RWPE2 (cell line): Measurements from ENCODE around the gene KRTAP4-12.
"Not testable (repeated sequence)": the region's sequence is repeated elsewhere in the genome, so short reads cannot be mapped to it uniquely, and the experiment has no call there.

Source experiments
- ATAC-seq: fragments of 200-7000 bp; cut with Tn5 transposase; 3 replicates; pipeline ENCODE4 v1.9.1; 2021; ENCODE audit warnings: low read depth
- DNase-seq: peaks from one replicate; pipeline ENCODE4 v3.0.0-alpha.2; 2020; ENCODE audit warnings: low spot score
- H3K27ac ChIP-seq: fragments of 450-650 bp; 2 replicates; pipeline ENCODE4 v1.5.1; 2017; ENCODE audit warnings: mild to moderate bottlenecking; ENCODE audit not compliant: poor library complexity, severe bottlenecking
- H3K27me3 ChIP-seq: fragments of 250-450 bp; sonication (Bioruptor Pico); 2 replicates; pipeline ENCODE4 v1.5.1; 2021; ENCODE audit warnings: mild to moderate bottlenecking, moderate library complexity; ENCODE audit not compliant: insufficient read depth, poor library complexity, severe bottlenecking
- H3K36me3 ChIP-seq: fragments of 250-450 bp; sonication (Bioruptor Pico); 2 replicates; pipeline ENCODE4 v1.5.1; 2020; ENCODE audit warnings: low read depth, mild to moderate bottlenecking, moderate library complexity
- H3K4me1 ChIP-seq: fragments of 250-450 bp; sonication (Bioruptor Pico); 2 replicates; pipeline ENCODE4 v1.5.1; 2021; ENCODE audit warnings: mild to moderate bottlenecking, moderate library complexity; ENCODE audit not compliant: insufficient read depth, poor library complexity, severe bottlenecking
- H3K4me3 ChIP-seq: fragments of 250-450 bp; sonication (Bioruptor Pico); 2 replicates; pipeline ENCODE4 v1.5.1; 2021; ENCODE audit warnings: mild to moderate bottlenecking, moderate library complexity; ENCODE audit not compliant: severe bottlenecking
- H3K9me3 ChIP-seq: fragments of 250-450 bp; sonication (Bioruptor Pico); 2 replicates; pipeline ENCODE4 v1.5.1; 2021; ENCODE audit warnings: mild to moderate bottlenecking, moderate library complexity; ENCODE audit not compliant: severe bottlenecking
- TF ChIP-seq, protein P1 (sequence below): fragments of 450-650 bp; IDR thresholded peaks from one replicate; pipeline ENCODE4 v1.5.1; 2017; ENCODE audit warnings: mild to moderate bottlenecking, moderate library complexity; ENCODE audit not compliant: poor library complexity, severe bottlenecking

Gene KRTAP4-12

DNA sequence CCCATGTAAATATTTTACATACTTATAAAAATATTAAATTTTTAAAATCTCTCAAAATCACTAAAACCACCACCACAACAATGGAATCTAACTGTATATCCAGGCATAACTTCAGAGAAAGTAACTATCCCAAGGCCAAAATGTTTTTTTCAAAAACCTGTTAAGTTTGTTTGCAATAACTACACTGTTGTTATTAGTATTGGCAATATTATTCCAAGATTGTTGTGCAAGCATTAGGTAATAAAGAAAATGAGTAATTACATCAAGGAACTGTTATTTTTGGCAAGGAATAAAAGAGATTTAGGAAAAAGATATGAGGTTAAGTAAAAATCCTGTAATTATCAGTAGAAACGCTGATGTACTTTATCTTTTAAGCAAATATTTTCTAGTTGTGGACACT is 3.4 kb upstream of the KRTAP4-12 start:
- Histone ChIP-seq H3K27ac (no peak overlapping the region), H3K36me3 (no peaks in the 10 kb centered on the region), H3K9me3 (no peaks in the 10 kb centered on the region), H3K4me3 (no peak overlapping the region), H3K4me1 (peaks cover 16% of the 10 kb centered on the region), H3K27me3 (no peaks in the 10 kb centered on the region)
- no peak for ATAC-seq
- TF ChIP-seq, protein P1, sequence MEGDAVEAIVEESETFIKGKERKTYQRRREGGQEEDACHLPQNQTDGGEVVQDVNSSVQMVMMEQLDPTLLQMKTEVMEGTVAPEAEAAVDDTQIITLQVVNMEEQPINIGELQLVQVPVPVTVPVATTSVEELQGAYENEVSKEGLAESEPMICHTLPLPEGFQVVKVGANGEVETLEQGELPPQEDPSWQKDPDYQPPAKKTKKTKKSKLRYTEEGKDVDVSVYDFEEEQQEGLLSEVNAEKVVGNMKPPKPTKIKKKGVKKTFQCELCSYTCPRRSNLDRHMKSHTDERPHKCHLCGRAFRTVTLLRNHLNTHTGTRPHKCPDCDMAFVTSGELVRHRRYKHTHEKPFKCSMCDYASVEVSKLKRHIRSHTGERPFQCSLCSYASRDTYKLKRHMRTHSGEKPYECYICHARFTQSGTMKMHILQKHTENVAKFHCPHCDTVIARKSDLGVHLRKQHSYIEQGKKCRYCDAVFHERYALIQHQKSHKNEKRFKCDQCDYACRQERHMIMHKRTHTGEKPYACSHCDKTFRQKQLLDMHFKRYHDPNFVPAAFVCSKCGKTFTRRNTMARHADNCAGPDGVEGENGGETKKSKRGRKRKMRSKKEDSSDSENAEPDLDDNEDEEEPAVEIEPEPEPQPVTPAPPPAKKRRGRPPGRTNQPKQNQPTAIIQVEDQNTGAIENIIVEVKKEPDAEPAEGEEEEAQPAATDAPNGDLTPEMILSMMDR: no peak
- DNase-seq: no peak

GRCh38 chr17:41126412-41126811 is 2.4 kb upstream of the KRTAP4-12 start:
- H3K36me3 ChIP-seq: no peaks in the 10 kb centered on the region
- TF ChIP-seq, protein P1: no peak
- H3K27ac ChIP-seq: no peak overlapping the region
- ATAC-seq (no peak), DNase-seq (no peak)
- no peak overlapping the region for H3K4me3 ChIP-seq
- no peaks in the 10 kb centered on the region for H3K9me3 ChIP-seq
- H3K27me3 ChIP-seq: no peaks in the 10 kb centered on the region
- peaks cover 8% of the 10 kb centered on the region for H3K4me1 ChIP-seq

GRCh38 chr17:41125064-41125463 is 1.1 kb upstream of the KRTAP4-12 start:
- ATAC-seq: no peak
- no peak for DNase-seq
- TF ChIP-seq, protein P1: no peak
- Histone ChIP-seq H3K4me3 (no peak overlapping the region), H3K9me3 (no peaks in the 10 kb centered on the region), H3K36me3 (no peaks in the 10 kb centered on the region), H3K27ac (no peak overlapping the region), H3K4me1 (peaks cover 7% of the 10 kb centered on the region), H3K27me3 (no peaks in the 10 kb centered on the region)

- not testable (repeated sequence) for H3K27me3 ChIP-seq, H3K9me3 ChIP-seq, ATAC-seq, H3K4me3 ChIP-seq, H3K27ac ChIP-seq, H3K36me3 ChIP-seq, DNase-seq
- peaks cover 11% of the 10 kb centered on the region for H3K4me1 ChIP-seq
Measured at GRCh38 chr17:41123292-41123990, 541 bp downstream of the KRTAP4-12 start.

DNA sequence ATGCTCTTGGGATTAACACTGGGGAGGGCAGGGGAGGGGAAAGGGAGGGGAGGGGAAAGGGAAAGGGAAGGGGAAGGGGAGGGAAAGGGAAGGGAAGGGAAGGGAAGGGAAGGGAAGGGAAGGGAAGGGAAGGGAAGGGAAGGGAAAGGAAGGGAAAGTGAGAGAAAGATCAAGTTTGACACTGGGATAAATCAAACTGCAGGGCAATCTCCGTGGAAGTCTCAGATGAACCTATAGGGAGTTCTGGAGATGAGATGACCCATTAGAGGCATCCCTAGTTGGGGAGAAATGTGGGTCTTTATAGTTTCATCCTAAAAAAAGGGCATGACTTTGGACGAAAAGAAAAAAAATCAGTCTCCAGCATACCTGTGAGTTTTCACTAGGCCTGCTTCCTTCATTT is 2.2 kb downstream of the KRTAP4-12 start:
- no peak for DNase-seq
- TF ChIP-seq, protein P1: no peak
- H3K27me3 ChIP-seq: no peaks in the 10 kb centered on the region
- no peak overlapping the region for H3K27ac ChIP-seq
- peaks cover 11% of the 10 kb centered on the region for H3K4me1 ChIP-seq
- no peaks in the 10 kb centered on the region for H3K36me3 ChIP-seq
- H3K4me3 ChIP-seq: no peak overlapping the region
- ATAC-seq: no peak
- no peaks in the 10 kb centered on the region for H3K9me3 ChIP-seq

DNA sequence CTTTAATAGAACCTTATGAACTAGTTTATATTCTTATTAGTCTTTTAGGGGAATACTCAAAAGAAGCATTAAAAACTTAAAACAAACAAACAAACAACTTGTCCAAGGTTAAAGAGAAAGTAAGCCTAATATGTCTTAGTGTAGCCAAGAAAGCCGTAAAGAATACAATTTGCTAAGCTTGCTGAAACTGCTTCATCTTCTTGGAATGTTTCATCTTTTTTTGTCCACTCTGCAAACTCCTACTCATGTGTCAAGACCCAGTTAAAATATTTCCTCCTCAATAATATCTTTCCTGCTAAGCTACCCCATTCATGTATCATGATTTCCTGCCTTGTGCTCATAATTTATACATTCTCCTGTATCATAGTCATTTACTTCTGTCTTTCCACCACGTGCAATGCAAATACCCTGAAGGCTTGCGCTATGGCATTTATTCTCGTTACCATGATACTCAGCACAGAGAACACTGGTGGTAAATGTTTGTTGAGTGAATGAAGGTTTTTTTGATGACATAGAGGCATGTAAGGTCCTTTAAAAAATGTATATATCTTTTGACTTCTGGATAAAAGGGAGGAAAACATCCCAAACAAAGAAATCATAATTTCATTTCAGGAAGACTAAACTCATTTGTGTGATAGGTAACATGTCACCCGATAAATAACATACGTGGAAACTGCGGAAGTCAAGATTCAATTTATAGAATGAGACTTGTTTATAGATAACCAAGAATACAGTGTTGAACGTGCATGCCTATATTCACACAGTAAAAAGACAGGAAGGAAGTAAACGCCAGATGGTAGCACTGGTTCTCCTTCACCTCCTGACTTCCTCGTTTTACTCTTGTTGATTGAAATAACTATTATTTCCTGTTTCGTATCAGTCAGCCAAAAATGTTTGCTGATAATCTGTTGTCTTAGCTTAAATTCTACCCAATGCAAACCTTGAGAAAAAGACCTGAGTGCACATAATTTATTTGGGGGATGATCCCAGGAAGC is 4.0 kb downstream of the KRTAP4-12 start:
- not testable (repeated sequence) for DNase-seq, H3K27me3 ChIP-seq, H3K36me3 ChIP-seq, H3K9me3 ChIP-seq, H3K27ac ChIP-seq, H3K4me3 ChIP-seq
- H3K4me1 ChIP-seq: peaks cover 11% of the 10 kb centered on the region
- peak; percentile 76 for ATAC-seq
